HCT116 (cell line): ENCODE measurements around the gene ACTN4. TPM values are rescaled to one million over a fixed set of nuclear protein-coding genes. Genes with fewer than 3 reads are reported as not detected.

Source experiments
- ATAC-seq: fragments of 200-7000 bp; cut with Tn5 transposase; 2 replicates; pipeline ENCODE4 v1.9.1; 2020; ENCODE audit warnings: mild to moderate bottlenecking, moderate library complexity
- Bru-seq: library from RNA; stranded (reverse); fragments of 400-500 nt; gene quantifications from one replicate; lab custom pipeline; 2021; lab: Mats Ljungman, UMichigan
- BruChase-seq, 2 experiments: library from RNA; stranded (reverse); fragments of 400-500 nt; gene quantifications; one replicate each; lab custom pipeline; 2021; lab: Mats Ljungman, UMichigan
- BruUV-seq: library from RNA; stranded (reverse); fragments of 400-500 nt; replicated peaks from 2 replicates; lab custom pipeline; 2021; lab: Mats Ljungman, UMichigan
- CTCF ChIA-PET: fragments of 300-600 bp; sonication (Branson Sonifier 250); formaldehyde crosslinking; loops from one replicate; lab custom pipeline; 2021; ENCODE audit warnings: antibody characterized with exemption; lab: Charles Lee
- POLR2A ChIA-PET: fragments of 300-600, 350-600 bp; sonication (Branson Sonifier 250); formaldehyde crosslinking; loops from one replicate; lab custom pipeline; 2021; ENCODE audit warnings: antibody characterized with exemption; lab: Charles Lee
- RAD21 ChIA-PET, 2 experiments: fragments of 300-600 bp; sonication (Branson Sonifier 250); formaldehyde crosslinking; loops; one replicate each; lab custom pipeline; 2023; ENCODE audit warnings: low total read pairs in 2 of 2; ENCODE audit not compliant: uncharacterized antibody in 2 of 2, unreplicated experiment in 2 of 2, low non-redundant PET in 1 of 2; lab: Charles Lee
- DNase-seq: peaks from one replicate; pipeline ENCODE4 v3.0.0-alpha.2; 2010; ENCODE audit warnings: low read depth, low spot score
- H2AFZ ChIP-seq: fragments of 200-600 bp; shearing (Covaris generic), sonication (generic); 2 replicates; pipeline ENCODE4 v1.6.1; 2017; ENCODE audit warnings: low read depth, mixed run types, mixed read lengths, antibody characterized with exemption, low read length; ENCODE audit not compliant: poor library complexity, severe bottlenecking
- H3K27ac ChIP-seq: 2 replicates; pipeline ENCODE4 v1.5.1; 2012; ENCODE audit warnings: low read depth, low read length
- H3K27me3 ChIP-seq: fragments of 200-600 bp; sonication (generic); 2 replicates; pipeline ENCODE4 v1.6.1; 2016; ENCODE audit warnings: mixed run types, low read length, mixed read lengths; ENCODE audit not compliant: insufficient read depth
- H3K36me3 ChIP-seq, 2 experiments: fragments of 200-500 bp in 1 of 2; fragments of 200-600 bp in 1 of 2; sonication (Bioruptor generic) in 1 of 2; sonication (generic) in 1 of 2; 2 replicates each; pipeline versions ENCODE4 v1.5.1 to v1.6.1; 2014 to 2016; ENCODE audit warnings: low read length in 2 of 2, inconsistent platforms in 1 of 2, mixed read lengths in 1 of 2, mixed run types in 1 of 2; ENCODE audit not compliant: insufficient read depth in 2 of 2, control insufficient read depth in 1 of 2
- H3K4me1 ChIP-seq, 2 experiments: fragments of 200-600 bp in 1 of 2; sonication (generic) in 1 of 2; 2 replicates each; pipeline versions ENCODE4 v1.5.1 to v1.6.1; 2012 to 2017; ENCODE audit warnings: low read length in 2 of 2, inconsistent platforms in 1 of 2, mild to moderate bottlenecking in 1 of 2, mixed read lengths in 1 of 2, mixed run types in 1 of 2, moderate library complexity in 1 of 2; ENCODE audit not compliant: insufficient read depth in 2 of 2, control insufficient read depth in 1 of 2
- H3K4me2 ChIP-seq: fragments of 200-600 bp; sonication (generic); 2 replicates; pipeline ENCODE4 v1.6.1; 2017; ENCODE audit warnings: mixed run types, low read length, mixed read lengths
- H3K4me3 ChIP-seq, 2 experiments: fragments of 200-600 bp in 1 of 2; sonication (generic) in 1 of 2; replicated peaks in 1 of 2; 2 replicates each; pipeline ENCODE4 v1.5.1; 2011 to 2016; ENCODE audit warnings: low read length in 2 of 2, control low read depth in 1 of 2, low read depth in 1 of 2, mild to moderate bottlenecking in 1 of 2, mixed read lengths in 1 of 2, mixed run types in 1 of 2
- H3K79me2 ChIP-seq: fragments of 200-600 bp; sonication (generic); 2 replicates; pipeline ENCODE4 v1.6.1; 2017; ENCODE audit warnings: mild to moderate bottlenecking, mixed run types, low read length, moderate library complexity, mixed read lengths; ENCODE audit not compliant: insufficient read depth
- H3K9ac ChIP-seq: fragments of 200-600 bp; sonication (generic); 2 replicates; pipeline ENCODE4 v1.6.1; 2016; ENCODE audit warnings: low read length, mixed read lengths
- H3K9me2 ChIP-seq: fragments of 200-600 bp; sonication (generic), shearing (Covaris generic); 2 replicates; pipeline ENCODE4 v1.6.1; 2017; ENCODE audit warnings: mixed run types, mild to moderate bottlenecking, moderate library complexity; ENCODE audit not compliant: insufficient read depth
- H3K9me3 ChIP-seq, 2 experiments: fragments of 200-500 bp in 1 of 2; fragments of 200-600 bp in 1 of 2; sonication (Bioruptor generic) in 1 of 2; sonication (generic) in 1 of 2; 2 replicates each; pipeline ENCODE4 v1.6.1; 2014 to 2017; ENCODE audit warnings: low read length in 2 of 2, mixed read lengths in 2 of 2, inconsistent platforms in 1 of 2, low read depth in 1 of 2, mild to moderate bottlenecking in 1 of 2, mixed run types in 1 of 2, moderate library complexity in 1 of 2; ENCODE audit not compliant: control insufficient read depth in 1 of 2, insufficient read depth in 1 of 2
- H4K20me1 ChIP-seq: fragments of 200-600 bp; sonication (generic), shearing (Covaris generic); 2 replicates; pipeline ENCODE4 v1.6.1; 2017; ENCODE audit warnings: mixed run types, mild to moderate bottlenecking, moderate library complexity; ENCODE audit not compliant: insufficient read depth
- CEBPB ChIP-seq: IDR thresholded peaks from 2 replicates; pipeline ENCODE4 v1.6.1; 2012; ENCODE audit warnings: low read depth
- CTCF ChIP-seq, 3 experiments: fragments of 200-600 bp in 1 of 3; sonication (generic) in 1 of 3; IDR thresholded peaks in 2 of 3; conservative IDR thresholded peaks in 1 of 3; 2 replicates each; pipeline ENCODE4 v1.5.1; 2012 to 2017; ENCODE audit warnings: low read depth in 2 of 3, low read length in 2 of 3, antibody characterized with exemption in 1 of 3, borderline replicate concordance in 1 of 3, control low read depth in 1 of 3, mild to moderate bottlenecking in 1 of 3, mixed read lengths in 1 of 3, mixed run types in 1 of 3, moderate library complexity in 1 of 3; ENCODE audit not compliant: insufficient read depth in 1 of 3
- EGR1 ChIP-seq: IDR thresholded peaks from 2 replicates; pipeline ENCODE4 v1.6.1; 2012; ENCODE audit warnings: low read depth
- FOSL1 ChIP-seq: IDR thresholded peaks from 2 replicates; pipeline ENCODE4 v1.6.1; 2012; ENCODE audit warnings: low read depth
- MAX ChIP-seq: IDR thresholded peaks from 2 replicates; pipeline ENCODE4 v1.6.1; 2012
- POLR2A ChIP-seq: IDR thresholded peaks from 2 replicates; pipeline ENCODE4 v1.7.0; 2011; ENCODE audit warnings: borderline replicate concordance; ENCODE audit not compliant: insufficient read depth, insufficient read length; ENCODE audit errors: extremely low read depth
- POLR2AphosphoS5 ChIP-seq: IDR thresholded peaks from 2 replicates; pipeline ENCODE4 v1.6.1; 2011; ENCODE audit warnings: mild to moderate bottlenecking, low read depth, low read length, moderate library complexity
- RAD21 ChIP-seq: IDR thresholded peaks from 2 replicates; pipeline ENCODE4 v1.6.1; 2012; ENCODE audit warnings: low read depth, mild to moderate bottlenecking
- SIN3A ChIP-seq: IDR thresholded peaks from 2 replicates; pipeline ENCODE4 v1.6.1; 2012; ENCODE audit warnings: low read depth
- SP1 ChIP-seq: IDR thresholded peaks from 2 replicates; pipeline ENCODE4 v1.6.1; 2012; ENCODE audit warnings: low read depth
- TCF7L2 ChIP-seq: IDR thresholded peaks from 2 replicates; pipeline ENCODE4 v1.7.0; 2011; ENCODE audit warnings: borderline replicate concordance, inconsistent platforms; ENCODE audit not compliant: insufficient read depth, insufficient read length; ENCODE audit errors: extremely low read depth
- YY1 ChIP-seq: IDR thresholded peaks from 2 replicates; pipeline ENCODE4 v1.6.1; 2011; ENCODE audit warnings: low read length, low read depth, moderate library complexity, mild to moderate bottlenecking; ENCODE audit not compliant: insufficient replicate concordance; ENCODE audit errors: extremely low read depth
- ZBTB33 ChIP-seq: IDR thresholded peaks from 2 replicates; pipeline ENCODE4 v1.6.1; 2011; ENCODE audit warnings: mild to moderate bottlenecking, low read length, moderate library complexity; ENCODE audit not compliant: insufficient replicate concordance; ENCODE audit errors: extremely low read depth
- ZFX ChIP-seq: fragments of 450-650 bp; IDR thresholded peaks from 2 replicates; pipeline ENCODE4 v1.6.1; 2017
- intact Hi-C: fragments of 100-400 bp; cut with micrococcal nuclease; formaldehyde crosslinking; loops from 2 replicates; pipeline ENCODE4 v1.10.0; 2022
- long read RNA-seq: library from polyadenylated mRNA; unstranded; transcript quantifications from one replicate; pipeline ENCODE4 v2.0.0, GENCODE V29; 2021; ENCODE audit not compliant: unreplicated experiment
- polyA plus RNA-seq: library from polyadenylated mRNA; unstranded; fragments of >200 nt; gene quantifications from 2 replicates; pipeline ENCODE4 v1.2.1, GENCODE V29; 2012; ENCODE audit warnings: missing spikeins
- total RNA-seq: library from RNA; stranded (reverse); gene quantifications from one replicate; pipeline ENCODE4 v1.2.1, GENCODE V29; 2021; ENCODE audit not compliant: unreplicated experiment

The ACTN4 gene
- total RNA-seq (651 TPM), Bru-seq, nascent RNA (percentile 96 among the genes with signal in this experiment), BruChase-seq, experiment 1, labeled RNA remaining after a 6-hour chase (percentile 95 among the genes with signal in this experiment), BruChase-seq, experiment 2, labeled RNA remaining after a 2-hour chase (percentile 90 among the genes with signal in this experiment)
- polyA plus RNA-seq: 635 and 727 TPM in 2 replicates
- long read RNA-seq, full-length matches to known transcripts: 25 of 103 reads
- long read RNA-seq, partial matches to known transcripts: 71 of 103 reads
- long read RNA-seq, other reads (novel, unspliced or antisense): 7 of 103 reads

DNA sequence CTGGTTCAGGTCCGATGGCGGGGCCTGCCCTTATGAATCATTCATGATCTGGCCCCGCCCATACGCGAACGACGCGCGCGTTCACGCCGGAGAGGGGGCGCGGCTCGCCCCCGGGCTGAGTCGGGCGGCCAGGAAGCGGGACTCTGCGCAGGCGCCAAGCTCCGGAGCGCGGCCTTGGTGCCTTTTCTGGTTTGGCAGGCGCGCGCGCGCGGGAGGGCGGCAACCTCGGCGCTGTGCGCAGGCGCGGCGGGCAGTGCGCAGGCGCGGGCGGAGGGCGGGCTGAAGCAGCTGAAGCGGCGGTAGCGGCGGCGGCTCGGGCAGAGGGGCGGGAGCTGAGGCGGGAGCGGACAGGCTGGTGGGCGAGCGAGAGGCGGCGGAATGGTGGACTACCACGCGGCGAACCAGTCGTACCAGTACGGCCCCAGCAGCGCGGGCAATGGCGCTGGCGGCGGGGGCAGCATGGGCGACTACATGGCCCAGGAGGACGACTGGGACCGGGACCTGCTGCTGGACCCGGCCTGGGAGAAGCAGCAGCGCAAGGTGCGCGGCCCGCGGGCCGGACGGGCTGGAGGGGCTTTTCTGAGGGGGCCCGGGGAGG is at the start of gene ACTN4:
TSS of gene ACTN4 (plus strand) at position 282 of the 598 bp plus-strand sequence. CDS start at position 379, 97 bp downstream.
- Histone ChIP-seq H3K9me3 (no peaks in the 10 kb centered on the region), H3K4me1 (peaks cover 39 to 53% of the 10 kb centered on the region in 2 experiments), H3K4me2 (peak within 1 kb of the TSS; percentile 84), H3K4me3 (peak within 1 kb of the TSS; percentile 84 to 100), H4K20me1 (peaks cover 9% of the 10 kb centered on the region; the same call in 1 of the 2 replicates), H2AFZ (no peak within 1 kb of the TSS), H3K9me2 (no peaks in the 10 kb centered on the region), H3K27ac (peak within 1 kb of the TSS; percentile 72), H3K27me3 (no peaks in the 10 kb centered on the region), H3K36me3 (peaks cover 0 to 4% of the 10 kb centered on the region in 2 experiments; a peak in 1 of 4 replicates), H3K79me2 (peaks cover 50% of the 10 kb centered on the region), H3K9ac (peak within 1 kb of the TSS; percentile 100)
- DNase-seq: peak; percentile 92
- intact Hi-C loops: no loop called here
- TF ChIP-seq POLR2A (peak; percentile 60), ZFX (peak; percentile 37; the same call in 1 of the 2 replicates), RAD21 (no peak), CTCF (IDR thresholded peaks at IDR 0.05 in 2 of 3, conservative IDR thresholded peaks at IDR 0.05 in 1 of 3; ENCODE audit: borderline replicate concordance in 1 of 3, insufficient read depth in 1 of 3, low read depth in 2 of 3, low read length in 2 of 3) (no peak), TCF7L2 (peak; percentile 16), YY1 (peak; percentile 54), MAX (peak; percentile 20; the same call in 1 of the 2 replicates), SIN3A (peak; percentile 80), SP1 (no peak), EGR1 (peak; percentile 63; the same call in 1 of the 2 replicates), CEBPB (no peak), ZBTB33 (no peak), FOSL1 (no peak), POLR2AphosphoS5 (peak; percentile 95)
- no TSS peak for BruUV-seq
- RAD21 ChIA-PET: interaction anchor here in 1 of 2 experiments (0.5 to 1.0 kb wide), 3 partner anchors 39 to 304 kb away, joined by 4 to 8 read pairs (median 6); no protein-coding TSS in a partner anchor
- CTCF ChIA-PET: interaction anchor here (0.9 to 1.6 kb wide), 5 partner anchors 9 to 283 kb away, joined by 3 to 16 read pairs (median 10); partner anchors contain the start of gene FAM98C
- POLR2A ChIA-PET: interaction anchor here (0.7 to 1.8 kb wide), 17 partner anchors 9 to 243 kb away, joined by 3 to 8 read pairs (median 4); partner anchors contain the start of gene EIF3K
- ATAC-seq: peak; percentile 80
